HEK293 (cell line): ENCODE measurements around the gene GRIP1.

Source experiments
- CTCF ChIA-PET: fragments of 350-600 bp; formaldehyde crosslinking; extraction: SDS; loops from one replicate; lab custom pipeline; 2021; ENCODE audit warnings: antibody characterized with exemption; lab: Yijun Ruan, JAX
- POLR2A ChIA-PET: fragments of 300-600 bp; formaldehyde crosslinking; extraction: SDS; loops from one replicate; lab custom pipeline; 2020; ENCODE audit warnings: antibody characterized with exemption, inconsistent platforms; lab: Yijun Ruan, JAX
- H3K27ac ChIP-seq: fragments of 200-500 bp; sonication (Bioruptor generic); 2 replicates; pipeline ENCODE4 v1.5.1; 2014; ENCODE audit warnings: low read depth, low read length, control low read depth, inconsistent platforms; ENCODE audit errors: extremely low read depth
- H3K36me3 ChIP-seq, 2 experiments: fragments of 200-500 bp in 1 of 2; sonication (Bioruptor generic) in 1 of 2; 1 replicate in 1 of 2; 2 replicates in 1 of 2; pipeline ENCODE4 v1.5.1; 2014 to 2017; ENCODE audit warnings: inconsistent platforms in 2 of 2, low read length in 2 of 2; ENCODE audit not compliant: control insufficient read depth in 2 of 2, insufficient read depth in 1 of 2
- H3K4me1 ChIP-seq: fragments of 200-500 bp; sonication (Bioruptor generic); 2 replicates; pipeline ENCODE4 v1.5.1; 2014; ENCODE audit warnings: mild to moderate bottlenecking, low read length, inconsistent platforms; ENCODE audit not compliant: control insufficient read depth, insufficient read depth
- H3K4me3 ChIP-seq: 2 replicates; pipeline ENCODE4 v1.5.1; 2011; ENCODE audit warnings: low read depth, mild to moderate bottlenecking, control low read depth, low read length, moderate library complexity
- H3K9me3 ChIP-seq: fragments of 200-500 bp; sonication (Bioruptor generic); 2 replicates; pipeline ENCODE4 v1.5.1; 2014; ENCODE audit warnings: low read depth, low read length, inconsistent platforms; ENCODE audit not compliant: control insufficient read depth, insufficient read depth
- MEIS1 ChIP-seq: sonication (generic); formaldehyde crosslinking; IDR thresholded peaks from 2 replicates; pipeline ENCODE4 v1.8.1; 2022; ENCODE audit warnings: missing genetic modification reagents, mild to moderate bottlenecking, borderline replicate concordance
- WT1 ChIP-seq: fragments of 450-650 bp; formaldehyde crosslinking; IDR thresholded peaks from 2 replicates; pipeline ENCODE4 v1.5.1; 2016; ENCODE audit warnings: missing biosample characterization, missing genetic modification characterization
- ZBTB17 ChIP-seq: fragments of 450-650 bp; formaldehyde crosslinking; IDR thresholded peaks from 2 replicates; pipeline ENCODE4 v1.5.1; 2016; ENCODE audit warnings: missing biosample characterization, missing genetic modification characterization
- ZNF112 ChIP-seq: fragments of 450-650 bp; formaldehyde crosslinking; IDR thresholded peaks from 2 replicates; pipeline ENCODE4 v1.5.0; 2017; ENCODE audit warnings: missing biosample characterization, missing genetic modification characterization
- ZNF146 ChIP-seq: fragments of 450-650 bp; formaldehyde crosslinking; IDR thresholded peaks from 2 replicates; pipeline ENCODE4 v1.5.1; 2016; ENCODE audit warnings: missing biosample characterization, missing genetic modification characterization
- ZNF2 ChIP-seq: fragments of 450-650 bp; formaldehyde crosslinking; IDR thresholded peaks from 2 replicates; pipeline ENCODE4 v1.5.1; 2016; ENCODE audit warnings: missing biosample characterization, missing genetic modification characterization
- ZNF423 ChIP-seq: fragments of 450-650 bp; formaldehyde crosslinking; IDR thresholded peaks from 2 replicates; pipeline ENCODE4 v1.5.1; 2016; ENCODE audit warnings: missing biosample characterization, missing genetic modification characterization
- ZNF585B ChIP-seq: fragments of 450-650 bp; formaldehyde crosslinking; IDR thresholded peaks from 2 replicates; pipeline ENCODE4 v1.5.1; 2016; ENCODE audit warnings: missing biosample characterization, missing genetic modification characterization
- TF ChIP-seq, protein P1 (sequence below): fragments of 450-650 bp; formaldehyde crosslinking; conservative IDR thresholded peaks from 2 replicates; pipeline ENCODE4 v1.5.1; 2016; ENCODE audit warnings: low read depth, missing biosample characterization, missing genetic modification characterization
- TF ChIP-seq, protein P2 (sequence below): fragments of 450-650 bp; formaldehyde crosslinking; IDR thresholded peaks from 2 replicates; pipeline ENCODE4 v1.5.1; 2016; ENCODE audit warnings: missing biosample characterization, missing genetic modification characterization
- TF ChIP-seq, protein P3 (sequence below): fragments of 450-650 bp; formaldehyde crosslinking; IDR thresholded peaks from 2 replicates; pipeline ENCODE4 v1.5.1; 2017; ENCODE audit warnings: missing biosample characterization, missing genetic modification characterization
- TF ChIP-seq, protein P4 (sequence below): fragments of 450-650 bp; formaldehyde crosslinking; IDR thresholded peaks from 2 replicates; pipeline ENCODE4 v1.5.1; 2016; ENCODE audit warnings: missing biosample characterization, missing genetic modification characterization

Gene GRIP1

DNA sequence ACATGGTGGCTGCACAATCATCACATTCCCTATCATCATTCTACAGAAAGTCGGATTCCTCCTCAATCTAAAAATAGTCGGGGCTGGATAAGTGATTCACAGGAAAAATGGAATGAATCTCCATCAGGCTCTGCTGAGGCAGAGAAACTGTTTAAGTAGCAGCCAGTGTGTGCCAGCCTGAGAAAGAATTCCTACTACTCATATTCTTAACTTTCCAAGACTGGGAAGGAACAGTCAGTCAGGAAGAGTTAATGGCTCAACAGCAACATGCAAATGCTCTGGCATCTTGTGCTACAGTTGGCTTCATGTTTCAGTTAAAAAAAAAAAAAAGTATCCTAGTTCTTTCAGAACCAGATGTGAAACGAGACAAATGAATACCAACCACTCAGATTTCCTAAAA, 187.0 kb downstream of the GRIP1 start:
- Histone ChIP-seq H3K4me1 (no peaks in the 10 kb centered on the region), H3K4me3 (no peak overlapping the region), H3K36me3 (no peaks in the 10 kb centered on the region; a peak in 1 of 3 replicates), H3K27ac (no peak overlapping the region), H3K9me3 (no peaks in the 10 kb centered on the region)
- CTCF ChIA-PET = no interaction called here
- POLR2A ChIA-PET = no interaction called here
- no peak for TF ChIP-seq MEIS1
- no peak for TF ChIP-seq ZNF423 (tag by site-specific recombination)
- TF ChIP-seq WT1 = no peak
- TF ChIP-seq ZNF585B (tag by site-specific recombination) = no peak
- no peak for TF ChIP-seq ZNF2
- TF ChIP-seq ZNF146 = no peak
- TF ChIP-seq, protein P1, sequence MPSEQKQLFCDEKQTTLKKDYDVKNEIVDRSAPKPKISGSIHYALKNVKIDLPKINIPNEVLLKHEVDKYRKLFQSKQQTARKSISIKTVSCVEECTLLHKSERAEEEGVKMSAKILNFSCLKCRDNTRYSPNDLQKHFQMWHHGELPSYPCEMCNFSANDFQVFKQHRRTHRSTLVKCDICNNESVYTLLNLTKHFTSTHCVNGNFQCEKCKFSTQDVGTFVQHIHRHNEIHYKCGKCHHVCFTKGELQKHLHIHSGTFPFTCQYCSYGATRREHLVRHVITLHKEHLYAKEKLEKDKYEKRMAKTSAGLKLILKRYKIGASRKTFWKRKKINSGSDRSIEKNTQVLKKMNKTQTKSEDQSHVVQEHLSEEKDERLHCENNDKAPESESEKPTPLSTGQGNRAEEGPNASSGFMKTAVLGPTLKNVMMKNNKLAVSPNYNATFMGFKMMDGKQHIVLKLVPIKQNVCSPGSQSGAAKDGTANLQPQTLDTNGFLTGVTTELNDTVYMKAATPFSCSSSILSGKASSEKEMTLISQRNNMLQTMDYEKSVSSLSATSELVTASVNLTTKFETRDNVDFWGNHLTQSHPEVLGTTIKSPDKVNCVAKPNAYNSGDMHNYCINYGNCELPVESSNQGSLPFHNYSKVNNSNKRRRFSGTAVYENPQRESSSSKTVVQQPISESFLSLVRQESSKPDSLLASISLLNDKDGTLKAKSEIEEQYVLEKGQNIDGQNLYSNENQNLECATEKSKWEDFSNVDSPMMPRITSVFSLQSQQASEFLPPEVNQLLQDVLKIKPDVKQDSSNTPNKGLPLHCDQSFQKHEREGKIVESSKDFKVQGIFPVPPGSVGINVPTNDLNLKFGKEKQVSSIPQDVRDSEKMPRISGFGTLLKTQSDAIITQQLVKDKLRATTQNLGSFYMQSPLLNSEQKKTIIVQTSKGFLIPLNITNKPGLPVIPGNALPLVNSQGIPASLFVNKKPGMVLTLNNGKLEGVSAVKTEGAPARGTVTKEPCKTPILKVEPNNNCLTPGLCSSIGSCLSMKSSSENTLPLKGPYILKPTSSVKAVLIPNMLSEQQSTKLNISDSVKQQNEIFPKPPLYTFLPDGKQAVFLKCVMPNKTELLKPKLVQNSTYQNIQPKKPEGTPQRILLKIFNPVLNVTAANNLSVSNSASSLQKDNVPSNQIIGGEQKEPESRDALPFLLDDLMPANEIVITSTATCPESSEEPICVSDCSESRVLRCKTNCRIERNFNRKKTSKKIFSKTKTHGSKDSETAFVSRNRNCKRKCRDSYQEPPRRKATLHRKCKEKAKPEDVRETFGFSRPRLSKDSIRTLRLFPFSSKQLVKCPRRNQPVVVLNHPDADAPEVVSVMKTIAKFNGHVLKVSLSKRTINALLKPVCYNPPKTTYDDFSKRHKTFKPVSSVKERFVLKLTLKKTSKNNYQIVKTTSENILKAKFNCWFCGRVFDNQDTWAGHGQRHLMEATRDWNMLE = no peak
- TF ChIP-seq, protein P2, sequence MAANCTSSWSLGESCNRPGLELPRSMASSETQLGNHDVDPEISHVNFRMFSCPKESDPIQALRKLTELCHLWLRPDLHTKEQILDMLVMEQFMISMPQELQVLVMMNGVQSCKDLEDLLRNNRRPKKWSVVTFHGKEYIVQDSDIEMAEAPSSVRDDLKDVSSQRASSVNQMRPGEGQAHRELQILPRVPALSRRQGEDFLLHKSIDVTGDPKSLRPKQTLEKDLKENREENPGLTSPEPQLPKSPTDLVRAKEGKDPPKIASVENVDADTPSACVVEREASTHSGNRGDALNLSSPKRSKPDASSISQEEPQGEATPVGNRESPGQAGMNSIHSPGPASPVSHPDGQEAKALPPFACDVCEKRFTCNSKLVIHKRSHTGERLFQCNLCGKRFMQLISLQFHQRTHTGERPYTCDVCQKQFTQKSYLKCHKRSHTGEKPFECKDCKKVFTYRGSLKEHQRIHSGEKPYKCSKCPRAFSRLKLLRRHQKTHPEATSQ (tag by site-specific recombination) = no peak
- no peak for TF ChIP-seq ZNF112

DNA sequence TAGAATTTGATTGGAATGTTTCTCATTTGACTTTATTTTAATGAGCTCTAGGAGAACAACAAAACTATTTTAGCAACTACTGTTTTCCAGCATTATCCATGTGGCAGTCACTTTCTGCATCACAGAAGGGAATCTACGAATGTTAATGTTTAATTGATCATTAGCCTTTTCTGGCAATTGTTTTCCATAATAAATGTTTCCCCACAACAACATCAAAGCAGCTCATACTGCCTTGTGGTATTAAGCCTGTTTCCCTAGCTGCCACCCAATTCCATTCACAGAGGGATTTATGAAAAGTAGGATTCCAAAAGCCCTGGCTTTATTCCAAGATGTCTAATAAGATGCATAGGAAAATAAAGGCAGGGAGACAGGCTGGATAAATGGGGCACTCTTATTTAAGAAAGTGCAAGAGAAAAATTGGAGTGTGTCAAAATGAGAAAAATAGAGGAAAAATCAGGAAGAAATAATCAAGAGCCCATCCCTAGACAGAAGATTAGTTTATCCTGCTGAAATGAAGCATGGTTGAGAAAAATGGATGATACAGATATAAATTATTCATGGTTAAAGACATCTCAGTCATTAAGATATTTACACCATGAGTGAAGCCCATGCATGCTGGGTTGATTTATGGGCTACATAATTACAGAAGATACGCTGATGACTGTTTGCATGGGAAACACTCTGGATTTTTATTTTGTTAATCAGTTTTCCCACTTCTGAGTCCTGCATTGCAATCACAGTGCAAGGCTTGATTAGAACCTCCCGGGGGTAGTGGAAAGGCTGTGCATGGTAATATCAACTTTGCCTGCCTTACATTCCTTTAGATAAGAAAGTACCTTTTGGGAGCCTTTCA, 196.3 kb downstream of the GRIP1 start:
- H3K4me1 ChIP-seq = peaks cover 3% of the 10 kb centered on the region; the same call in 1 of the 2 replicates
- H3K9me3 ChIP-seq = no peaks in the 10 kb centered on the region
- H3K27ac ChIP-seq = no peak overlapping the region
- CTCF ChIA-PET = interaction anchor here (0.6 kb wide), 1 partner anchor 222 kb away, joined by 4 read pairs; no protein-coding TSS in a partner anchor
- POLR2A ChIA-PET = no interaction called here
- H3K36me3 ChIP-seq = no peaks in the 10 kb centered on the region
- peak; percentile 56 for TF ChIP-seq ZBTB17
- TF ChIP-seq, protein P3, sequence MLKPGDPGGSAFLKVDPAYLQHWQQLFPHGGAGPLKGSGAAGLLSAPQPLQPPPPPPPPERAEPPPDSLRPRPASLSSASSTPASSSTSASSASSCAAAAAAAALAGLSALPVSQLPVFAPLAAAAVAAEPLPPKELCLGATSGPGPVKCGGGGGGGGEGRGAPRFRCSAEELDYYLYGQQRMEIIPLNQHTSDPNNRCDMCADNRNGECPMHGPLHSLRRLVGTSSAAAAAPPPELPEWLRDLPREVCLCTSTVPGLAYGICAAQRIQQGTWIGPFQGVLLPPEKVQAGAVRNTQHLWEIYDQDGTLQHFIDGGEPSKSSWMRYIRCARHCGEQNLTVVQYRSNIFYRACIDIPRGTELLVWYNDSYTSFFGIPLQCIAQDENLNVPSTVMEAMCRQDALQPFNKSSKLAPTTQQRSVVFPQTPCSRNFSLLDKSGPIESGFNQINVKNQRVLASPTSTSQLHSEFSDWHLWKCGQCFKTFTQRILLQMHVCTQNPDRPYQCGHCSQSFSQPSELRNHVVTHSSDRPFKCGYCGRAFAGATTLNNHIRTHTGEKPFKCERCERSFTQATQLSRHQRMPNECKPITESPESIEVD (tag by site-specific recombination) = peak; percentile 22; the same call in 1 of the 2 replicates
- TF ChIP-seq, protein P4, sequence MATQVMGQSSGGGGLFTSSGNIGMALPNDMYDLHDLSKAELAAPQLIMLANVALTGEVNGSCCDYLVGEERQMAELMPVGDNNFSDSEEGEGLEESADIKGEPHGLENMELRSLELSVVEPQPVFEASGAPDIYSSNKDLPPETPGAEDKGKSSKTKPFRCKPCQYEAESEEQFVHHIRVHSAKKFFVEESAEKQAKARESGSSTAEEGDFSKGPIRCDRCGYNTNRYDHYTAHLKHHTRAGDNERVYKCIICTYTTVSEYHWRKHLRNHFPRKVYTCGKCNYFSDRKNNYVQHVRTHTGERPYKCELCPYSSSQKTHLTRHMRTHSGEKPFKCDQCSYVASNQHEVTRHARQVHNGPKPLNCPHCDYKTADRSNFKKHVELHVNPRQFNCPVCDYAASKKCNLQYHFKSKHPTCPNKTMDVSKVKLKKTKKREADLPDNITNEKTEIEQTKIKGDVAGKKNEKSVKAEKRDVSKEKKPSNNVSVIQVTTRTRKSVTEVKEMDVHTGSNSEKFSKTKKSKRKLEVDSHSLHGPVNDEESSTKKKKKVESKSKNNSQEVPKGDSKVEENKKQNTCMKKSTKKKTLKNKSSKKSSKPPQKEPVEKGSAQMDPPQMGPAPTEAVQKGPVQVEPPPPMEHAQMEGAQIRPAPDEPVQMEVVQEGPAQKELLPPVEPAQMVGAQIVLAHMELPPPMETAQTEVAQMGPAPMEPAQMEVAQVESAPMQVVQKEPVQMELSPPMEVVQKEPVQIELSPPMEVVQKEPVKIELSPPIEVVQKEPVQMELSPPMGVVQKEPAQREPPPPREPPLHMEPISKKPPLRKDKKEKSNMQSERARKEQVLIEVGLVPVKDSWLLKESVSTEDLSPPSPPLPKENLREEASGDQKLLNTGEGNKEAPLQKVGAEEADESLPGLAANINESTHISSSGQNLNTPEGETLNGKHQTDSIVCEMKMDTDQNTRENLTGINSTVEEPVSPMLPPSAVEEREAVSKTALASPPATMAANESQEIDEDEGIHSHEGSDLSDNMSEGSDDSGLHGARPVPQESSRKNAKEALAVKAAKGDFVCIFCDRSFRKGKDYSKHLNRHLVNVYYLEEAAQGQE (tag by site-specific recombination) = no peak
- no peak overlapping the region for H3K4me3 ChIP-seq
